B cell (primary cell): ENCODE measurements around the gene CD99L2.

ENCODE experiments used
- CTCF ChIP-seq: fragments of 200-600 bp; IDR thresholded peaks from one replicate; pipeline ENCODE4 v1.8.0; 2022; ENCODE audit warnings: antibody characterized with exemption, mild to moderate bottlenecking
- EZH2 ChIP-seq: IDR thresholded peaks from 2 replicates; pipeline ENCODE4 v1.6.1; 2012; ENCODE audit warnings: borderline replicate concordance, low read depth, mild to moderate bottlenecking, moderate library complexity, low read length; ENCODE audit not compliant: insufficient read depth, poor library complexity, severe bottlenecking

GRCh38 chrX:150905293-150905692, 6.8 kb upstream of the CD99L2 start:
- TF ChIP-seq CTCF, result no peak
- TF ChIP-seq EZH2, result no peak
